ENCODE measurements around the gene ASIC2.
"Not testable (repeated sequence)": the region's sequence is repeated elsewhere in the genome, so short reads cannot be mapped to it uniquely, and the experiment has no call there.

Gene ASIC2

GRCh38 chr17:32969231-32969630, 323.9 kb downstream of the ASIC2 start:
- DNase-seq: not testable (repeated sequence)

- no peak for DNase-seq
These were observed 328.6 kb downstream of the ASIC2 start for GRCh38 chr17:32964541-32964940.
